Fibroblast of mammary gland (primary cell): ENCODE data around the gene ARHGAP22.

Source experiments
- DNase-seq: peaks from one replicate; pipeline ENCODE4 v3.0.0-alpha.2; 2010; ENCODE audit warnings: low read depth
- H3K4me3 ChIP-seq: 2 replicates; pipeline ENCODE4 v1.5.1; 2011; ENCODE audit warnings: low read depth, mild to moderate bottlenecking, low read length, moderate library complexity; ENCODE audit not compliant: control insufficient read depth
- CTCF ChIP-seq: conservative IDR thresholded peaks from 2 replicates; pipeline ENCODE4 v1.5.1; 2011; ENCODE audit warnings: low read depth, low read length, inconsistent platforms; ENCODE audit not compliant: control insufficient read depth, insufficient read depth

ARHGAP22 gene

GRCh38 chr10:48568131-48568530, 36.7 kb downstream of the ARHGAP22 start:
- no peak for TF ChIP-seq CTCF
- no peak for DNase-seq

GRCh38 chr10:48567346-48567745, 37.5 kb downstream of the ARHGAP22 start:
- TF ChIP-seq CTCF: no peak
- DNase-seq: no peak
- no peak overlapping the region for H3K4me3 ChIP-seq

More at GRCh38 chr10:48568131-48568530, 36.7 kb downstream of the ARHGAP22 start:
- H3K4me3 ChIP-seq: no peak overlapping the region

- TF ChIP-seq CTCF: no peak
- DNase-seq: no peak
- H3K4me3 ChIP-seq: no peak overlapping the region
Measured at GRCh38 chr10:48564466-48565160, 40.3 kb downstream of the ARHGAP22 start.

GRCh38 chr10:48557511-48558123, 47.3 kb downstream of the ARHGAP22 start:
- H3K4me3 ChIP-seq: no peak overlapping the region
- DNase-seq: no peak
- no peak for TF ChIP-seq CTCF

GRCh38 chr10:48556713-48557112, 48.2 kb downstream of the ARHGAP22 start:
- TF ChIP-seq CTCF: no peak
- no peak for DNase-seq
- no peak overlapping the region for H3K4me3 ChIP-seq

- no peak overlapping the region for H3K4me3 ChIP-seq
- no peak for TF ChIP-seq CTCF
- DNase-seq: no peak
Measured at GRCh38 chr10:48556065-48556464, 48.8 kb downstream of the ARHGAP22 start.
